Endodermal cell (in vitro differentiated cells): ENCODE data around the gene PZP. TPM values are rescaled to one million over a fixed set of nuclear protein-coding genes. Genes with fewer than 3 reads are reported as not detected.
A peak's percentile ranks its signal among the peaks of the same experiment; 100 is the strongest.

Experiments used
- DNase-seq: peaks from one replicate; pipeline ENCODE4 v3.0.0-alpha.2; 2017
- H3K27ac ChIP-seq: 2 replicates; pipeline ENCODE4 v1.5.1; 2013; ENCODE audit warnings: mild to moderate bottlenecking, low read depth, low read length, moderate library complexity
- H3K27me3 ChIP-seq: 2 replicates; pipeline ENCODE4 v1.6.1; 2013; ENCODE audit warnings: mild to moderate bottlenecking, low read length, moderate library complexity; ENCODE audit not compliant: insufficient read depth, control insufficient read depth, poor library complexity, severe bottlenecking
- H3K36me3 ChIP-seq: 2 replicates; pipeline ENCODE4 v1.7.0; 2013; ENCODE audit warnings: mild to moderate bottlenecking, low read length, moderate library complexity; ENCODE audit not compliant: control insufficient read depth, insufficient read depth
- H3K4me1 ChIP-seq: one replicate; pipeline ENCODE4 v1.7.0; 2013; ENCODE audit warnings: low read length; ENCODE audit not compliant: control insufficient read depth, insufficient read depth
- H3K4me3 ChIP-seq: 2 replicates; pipeline ENCODE4 v1.5.1; 2013; ENCODE audit warnings: mild to moderate bottlenecking, low read length, moderate library complexity
- H3K9ac ChIP-seq: 2 replicates; pipeline ENCODE4 v1.6.1; 2013; ENCODE audit warnings: mild to moderate bottlenecking, low read length, moderate library complexity; ENCODE audit not compliant: poor library complexity, severe bottlenecking; ENCODE audit errors: extremely low read depth
- H3K9me3 ChIP-seq: 2 replicates; pipeline ENCODE4 v1.6.1; 2013; ENCODE audit warnings: mild to moderate bottlenecking, low read length, moderate library complexity; ENCODE audit not compliant: control insufficient read depth
- H3K27ac Mint-ChIP-seq: 2 replicates; pipeline ENCODE4 v1.8.0; 2020; ENCODE audit warnings: mixed read lengths
- H3K27me3 Mint-ChIP-seq: 2 replicates; pipeline ENCODE4 v1.8.0; 2021; ENCODE audit warnings: mild to moderate bottlenecking, mixed read lengths; ENCODE audit not compliant: insufficient read depth
- H3K36me3 Mint-ChIP-seq: 2 replicates; pipeline ENCODE4 v1.8.0; 2020; ENCODE audit warnings: low read depth, mixed read lengths
- H3K4me1 Mint-ChIP-seq: 2 replicates; pipeline ENCODE4 v1.8.0; 2020; ENCODE audit warnings: mixed read lengths
- H3K4me3 Mint-ChIP-seq: 2 replicates; pipeline ENCODE4 v1.8.0; 2020; ENCODE audit warnings: mild to moderate bottlenecking, moderate library complexity, mixed read lengths
- H3K9me3 Mint-ChIP-seq: 2 replicates; pipeline ENCODE4 v1.8.0; 2020; ENCODE audit warnings: mild to moderate bottlenecking, mixed read lengths
- WGBS, 2 experiments: methylation state at CpG; one replicate each; pipeline versions ENCODE4 v1.1.5 to v1.1.7; 2013; ENCODE audit warnings: missing lambda C conversion rate in 2 of 2, mixed read lengths in 1 of 2; ENCODE audit not compliant: insufficient coverage in 1 of 2, insufficient read length in 1 of 2; 5-methylcytosine and 5-hydroxymethylcytosine counted together
- total RNA-seq, 2 donors: library from RNA; stranded (reverse); fragmentation: NEBNext Ultra II Directional in 1 of 2; extraction: Animal tissue kit (Norgen Biotek cat#: 25700) in 1 of 2; gene quantifications; 2 replicates in 1 of 2; 3 replicates in 1 of 2; pipeline ENCODE4 v1.2.1, GENCODE V29; 2021
- TF ChIP-seq, protein P1 (sequence below): fragments of 200-600 bp; sonication (generic); conservative IDR thresholded peaks from 2 replicates; pipeline ENCODE4 v1.5.0; 2021; ENCODE audit warnings: antibody characterized with exemption, mild to moderate bottlenecking

The PZP gene
- total RNA-seq, 2 donors from 2014 or later: 1.3 TPM; not detected in 1

DNA sequence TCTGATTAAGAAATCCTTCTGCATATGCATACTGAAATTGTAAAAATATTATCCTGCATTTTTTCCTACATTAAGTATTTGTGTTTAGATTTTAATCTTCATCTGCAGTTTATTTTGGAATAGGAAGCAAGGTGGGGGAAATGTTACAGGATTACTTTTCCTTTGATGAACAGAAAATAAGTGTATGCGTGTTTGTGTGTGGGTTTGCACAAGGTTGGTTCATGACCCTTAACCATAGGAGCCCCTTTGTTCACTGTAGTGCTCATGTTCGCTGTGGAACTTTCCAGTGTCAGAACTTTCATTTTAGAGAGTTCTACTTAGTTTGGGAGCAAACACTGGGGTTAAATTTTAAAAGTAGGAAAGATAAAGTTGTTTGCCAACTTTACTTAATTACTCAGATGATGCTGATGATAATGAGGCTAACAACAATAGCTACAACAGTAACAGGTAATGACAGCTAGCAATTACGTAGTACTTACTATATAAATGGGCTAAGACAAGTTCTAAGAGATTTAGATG lies 86.0 kb downstream of the PZP start:
- Mint-ChIP-seq H3K27me3 (peaks cover 4% of the 10 kb centered on the region), H3K4me1 (peaks cover 7% of the 10 kb centered on the region), H3K9me3 (no peaks in the 10 kb centered on the region), H3K27ac (no peak overlapping the region), H3K4me3 (no peak overlapping the region), H3K36me3 (no peaks in the 10 kb centered on the region)
- TF ChIP-seq, protein P1, sequence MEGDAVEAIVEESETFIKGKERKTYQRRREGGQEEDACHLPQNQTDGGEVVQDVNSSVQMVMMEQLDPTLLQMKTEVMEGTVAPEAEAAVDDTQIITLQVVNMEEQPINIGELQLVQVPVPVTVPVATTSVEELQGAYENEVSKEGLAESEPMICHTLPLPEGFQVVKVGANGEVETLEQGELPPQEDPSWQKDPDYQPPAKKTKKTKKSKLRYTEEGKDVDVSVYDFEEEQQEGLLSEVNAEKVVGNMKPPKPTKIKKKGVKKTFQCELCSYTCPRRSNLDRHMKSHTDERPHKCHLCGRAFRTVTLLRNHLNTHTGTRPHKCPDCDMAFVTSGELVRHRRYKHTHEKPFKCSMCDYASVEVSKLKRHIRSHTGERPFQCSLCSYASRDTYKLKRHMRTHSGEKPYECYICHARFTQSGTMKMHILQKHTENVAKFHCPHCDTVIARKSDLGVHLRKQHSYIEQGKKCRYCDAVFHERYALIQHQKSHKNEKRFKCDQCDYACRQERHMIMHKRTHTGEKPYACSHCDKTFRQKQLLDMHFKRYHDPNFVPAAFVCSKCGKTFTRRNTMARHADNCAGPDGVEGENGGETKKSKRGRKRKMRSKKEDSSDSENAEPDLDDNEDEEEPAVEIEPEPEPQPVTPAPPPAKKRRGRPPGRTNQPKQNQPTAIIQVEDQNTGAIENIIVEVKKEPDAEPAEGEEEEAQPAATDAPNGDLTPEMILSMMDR: no peak
- H3K4me1 ChIP-seq: no peaks in the 10 kb centered on the region
- no peaks in the 10 kb centered on the region for H3K27me3 ChIP-seq
- H3K36me3 ChIP-seq: no peaks in the 10 kb centered on the region
- H3K4me3 ChIP-seq: peak overlapping the region; percentile 39
- H3K27ac ChIP-seq: no peak overlapping the region
- 97% methylated on average over 3 of the region's 3 CpGs; no CpG with 5 or more reads in 1 of the 2 experiments for WGBS, 2 experiments
- no peaks in the 10 kb centered on the region for H3K9me3 ChIP-seq
- no peak for DNase-seq
- no peak overlapping the region for H3K9ac ChIP-seq

DNA sequence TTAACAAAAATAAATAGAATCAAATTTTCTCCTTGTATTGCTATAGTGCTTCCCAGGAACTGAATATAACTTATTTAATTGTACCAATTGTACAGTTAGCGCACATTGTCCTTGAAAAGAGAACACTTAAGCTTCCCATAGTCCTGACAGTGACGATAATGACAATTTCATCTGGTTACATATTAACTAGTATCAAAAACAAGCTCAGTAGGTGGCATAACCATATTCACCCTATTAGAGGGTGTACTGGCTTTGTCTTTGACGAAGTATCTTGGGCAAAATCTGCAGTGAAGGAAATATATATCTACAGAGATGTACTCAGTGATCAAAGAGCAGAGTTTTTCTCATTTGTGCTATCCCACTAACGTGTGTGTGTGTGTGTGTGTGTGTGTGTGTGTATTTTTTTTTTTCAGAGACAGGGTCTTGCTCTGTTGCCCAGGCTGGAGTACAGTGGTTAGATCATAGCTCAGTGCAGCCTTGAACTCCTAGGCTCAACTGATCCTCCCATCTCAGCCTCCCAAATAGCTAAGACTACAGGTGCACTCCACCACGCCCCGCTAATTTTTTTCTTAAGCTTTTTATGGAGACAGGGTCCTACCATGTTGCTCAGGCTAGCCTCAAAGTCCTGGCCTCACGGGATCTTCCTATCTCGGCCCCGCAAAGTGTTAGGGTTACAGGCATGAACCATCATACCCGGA lies 87.6 kb downstream of the PZP start:
- no peak overlapping the region for H3K4me3 ChIP-seq
- Mint-ChIP-seq H3K27me3 (peaks cover 4% of the 10 kb centered on the region), H3K27ac (no peak overlapping the region), H3K4me1 (peaks cover 7% of the 10 kb centered on the region), H3K9me3 (no peaks in the 10 kb centered on the region), H3K4me3 (no peak overlapping the region), H3K36me3 (no peaks in the 10 kb centered on the region)
- WGBS, 2 experiments: 93 to 94% methylated on average over 2 to 9 of the region's 10 CpGs
- H3K4me1 ChIP-seq: no peaks in the 10 kb centered on the region
- H3K9ac ChIP-seq: no peak overlapping the region
- no peaks in the 10 kb centered on the region for H3K36me3 ChIP-seq
- H3K27ac ChIP-seq: no peak overlapping the region
- no peak for DNase-seq
- H3K27me3 ChIP-seq: no peaks in the 10 kb centered on the region
- TF ChIP-seq, protein P1: no peak
- H3K9me3 ChIP-seq: no peaks in the 10 kb centered on the region

DNA sequence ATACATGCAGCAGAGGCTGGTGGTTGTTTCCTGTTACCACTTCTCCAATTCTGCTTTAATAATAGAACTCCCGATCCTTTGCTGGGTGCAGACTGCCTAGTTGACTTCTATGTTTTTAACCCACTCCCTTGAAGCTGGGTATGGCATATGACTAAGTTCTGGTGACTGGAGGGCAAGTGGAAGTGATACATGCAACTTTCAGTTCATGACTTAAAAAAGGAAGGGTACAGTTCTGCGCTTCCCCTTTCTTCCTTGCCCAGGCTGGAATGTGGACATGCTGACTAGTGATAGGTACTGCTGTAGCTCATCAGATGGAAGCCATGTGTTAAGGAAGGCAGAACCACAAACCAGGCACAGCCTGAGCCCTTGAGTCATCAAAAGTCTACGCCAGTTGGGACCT lies 90.0 kb downstream of the PZP start:
- Histone ChIP-seq H3K36me3 (no peaks in the 10 kb centered on the region), H3K4me1 (no peaks in the 10 kb centered on the region), H3K27ac (no peak overlapping the region), H3K27me3 (no peaks in the 10 kb centered on the region), H3K9me3 (no peaks in the 10 kb centered on the region), H3K9ac (no peak overlapping the region), H3K4me3 (no peak overlapping the region)
- H3K9me3 Mint-ChIP-seq: no peaks in the 10 kb centered on the region
- H3K4me1 Mint-ChIP-seq: peaks cover 7% of the 10 kb centered on the region
- no peaks in the 10 kb centered on the region for H3K36me3 Mint-ChIP-seq
- no peak overlapping the region for H3K4me3 Mint-ChIP-seq
- H3K27me3 Mint-ChIP-seq: no peaks in the 10 kb centered on the region
- WGBS, 2 experiments: 90% methylated on average over 3 of the region's 3 CpGs; no CpG with 5 or more reads in 1 of the 2 experiments
- no peak overlapping the region for H3K27ac Mint-ChIP-seq
- TF ChIP-seq, protein P1: no peak
- no peak for DNase-seq
